Measurements from ENCODE around the gene MPPED1.

Gene MPPED1

GRCh38 chr22:43510281-43511070, 98.7 kb downstream of the MPPED1 start:
- intact Hi-C loops (cut with DNase I; ENCODE audit: low total_unique reads), result no loop called here
- Histone ChIP-seq H3K27me3 (peaks cover 0 to 15% of the 10 kb centered on the region in 2 donors), H3K4me3 (no peak overlapping the region)

GRCh38 chr22:43511276-43511910, 99.6 kb downstream of the MPPED1 start:
- Histone ChIP-seq H3K4me1 (no peaks in the 10 kb centered on the region), H3K36me3 (no peaks in the 10 kb centered on the region), H3K4me3 (no peak overlapping the region), H3K27me3 (peaks cover 0 to 21% of the 10 kb centered on the region in 2 donors), H3K9me3 (no peaks in the 10 kb centered on the region), H3K27ac (no peak overlapping the region)
- DNase-seq, result no peak
- intact Hi-C loops (cut with DNase I; ENCODE audit: low total_unique reads), result no loop called here
- TF ChIP-seq CTCF (IDR thresholded peaks at IDR 0.05), result no peak

More at GRCh38 chr22:43510281-43511070, 98.7 kb downstream of the MPPED1 start:
- Histone ChIP-seq H3K4me1 (no peaks in the 10 kb centered on the region), H3K27ac (no peak overlapping the region), H3K9me3 (no peaks in the 10 kb centered on the region), H3K36me3 (no peaks in the 10 kb centered on the region)
- DNase-seq, result no peak
- no peak for TF ChIP-seq CTCF (IDR thresholded peaks at IDR 0.05)

- intact Hi-C loops (cut with DNase I; ENCODE audit: low total_unique reads), result no loop called here
Observed at GRCh38 chr22:43512279-43512678, 100.5 kb downstream of the MPPED1 start.

GRCh38 chr22:43514476-43515157, 102.8 kb downstream of the MPPED1 start:
- intact Hi-C loops (cut with DNase I; ENCODE audit: low total_unique reads), result no loop called here
- no peak for DNase-seq
- H3K4me3 ChIP-seq, result no peak overlapping the region
- no peaks in the 10 kb centered on the region for H3K4me1 ChIP-seq
- no peaks in the 10 kb centered on the region for H3K36me3 ChIP-seq
- H3K9me3 ChIP-seq, result no peaks in the 10 kb centered on the region
- no peak for TF ChIP-seq CTCF (IDR thresholded peaks at IDR 0.05)
- peaks cover 0 to 21% of the 10 kb centered on the region in 2 donors for H3K27me3 ChIP-seq
- no peak overlapping the region for H3K27ac ChIP-seq

More at GRCh38 chr22:43512279-43512678, 100.5 kb downstream of the MPPED1 start:
- H3K27me3 ChIP-seq, result peaks cover 0 to 21% of the 10 kb centered on the region in 2 donors
- no peak for DNase-seq
- no peak for TF ChIP-seq CTCF (IDR thresholded peaks at IDR 0.05)
- no peaks in the 10 kb centered on the region for H3K36me3 ChIP-seq
- H3K4me3 ChIP-seq, result no peak overlapping the region
- no peaks in the 10 kb centered on the region for H3K4me1 ChIP-seq
- no peaks in the 10 kb centered on the region for H3K9me3 ChIP-seq
- no peak overlapping the region for H3K27ac ChIP-seq

GRCh38 chr22:43515411-43515810, 103.6 kb downstream of the MPPED1 start:
- no peak overlapping the region for H3K4me3 ChIP-seq
- peaks cover 0 to 21% of the 10 kb centered on the region in 2 donors for H3K27me3 ChIP-seq
- intact Hi-C loops (cut with DNase I; ENCODE audit: low total_unique reads), result no loop called here
- H3K4me1 ChIP-seq, result no peaks in the 10 kb centered on the region
- H3K9me3 ChIP-seq, result no peaks in the 10 kb centered on the region
- no peak overlapping the region for H3K27ac ChIP-seq
- DNase-seq, result no peak
- H3K36me3 ChIP-seq, result no peaks in the 10 kb centered on the region
- no peak for TF ChIP-seq CTCF (IDR thresholded peaks at IDR 0.05)
